Left cardiac atrium (tissue), 4 donors: ENCODE data around the gene RUNX2. TPM values are rescaled to one million over a fixed set of nuclear protein-coding genes. Genes with fewer than 3 reads are reported as not detected.

Source experiments
- ATAC-seq, 2 donors: fragments of 200-7000 bp; cut with Tn5 transposase; one replicate each; pipeline ENCODE4 v1.9.1; 2020; ENCODE audit warnings: mild to moderate bottlenecking in 2 of 2, moderate library complexity in 2 of 2
- DNase-seq: peaks from one replicate; pipeline ENCODE4 v3.0.0-alpha.2; 2020
- intact Hi-C, 2 donors: fragments of 100-400 bp; cut with DNase I; formaldehyde crosslinking; loops; one replicate each; pipeline versions ENCODE4 v1.14.1 to v1.15.1; 2022 to 2023
- total RNA-seq, 2 donors: library from RNA; stranded (reverse); fragmentation: NEBNext Ultra II Directional; extraction: Animal tissue kit (Norgen Biotek cat#: 25700); gene quantifications; one replicate each; pipeline ENCODE4 v1.2.1, GENCODE V29; 2021
- donor health status: DM: no; HTN: yes; CAD: no.
- donor health status: DM: no; HTN: yes; CAD: no; lungs with severe emphysema.
- donor health status: DM: yes; HTN: yes; CAD: no.
- donor health status: Dilated cardiomyopathy.

Gene RUNX2
- total RNA-seq, 2 donors from 2014 or later = 0.44 to 0.68 TPM

- intact Hi-C loops = no loop called here
- DNase-seq = no peak
- no peak for ATAC-seq
Observed at GRCh38 chr6:45494416-45495135, 166.4 kb downstream of the RUNX2 start.

- ATAC-seq (no peak), DNase-seq (no peak)
- intact Hi-C loops = no loop called here
Observed at GRCh38 chr6:45495429-45496084, 167.4 kb downstream of the RUNX2 start.

GRCh38 chr6:45496085-45496433 lies 167.9 kb downstream of the RUNX2 start:
- intact Hi-C loops = no loop called here
- ATAC-seq (no peak), DNase-seq (no peak)

GRCh38 chr6:45498591-45498990 lies 170.5 kb downstream of the RUNX2 start:
- intact Hi-C loops = no loop called here
- no peak for ATAC-seq
- DNase-seq = no peak

GRCh38 chr6:45500924-45501816 lies 173.0 kb downstream of the RUNX2 start:
- intact Hi-C loops = no loop called here
- DNase-seq (no peak), ATAC-seq (no peak)

DNA sequence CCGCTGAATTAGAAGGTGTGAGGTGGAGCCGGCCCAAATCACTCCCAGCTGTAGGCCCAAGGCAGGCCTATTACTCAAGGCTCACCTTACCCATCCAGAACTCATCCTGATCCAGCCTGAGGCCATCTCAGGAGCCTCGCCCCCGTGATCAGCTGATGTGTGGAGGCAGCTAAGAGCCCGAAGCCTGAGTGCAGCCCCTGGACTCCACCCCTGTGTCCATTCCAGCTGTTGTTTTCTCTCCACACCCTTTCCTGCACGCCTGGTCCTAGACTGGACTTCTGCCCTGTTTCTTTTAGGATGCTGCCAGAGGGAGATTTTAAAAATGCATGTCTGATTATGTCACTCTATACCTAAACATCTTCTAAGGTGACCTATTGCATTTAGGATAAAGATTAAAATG lies 174.3 kb downstream of the RUNX2 start:
- intact Hi-C loops = no loop called here
- DNase-seq = no peak
- no peak for ATAC-seq

- intact Hi-C loops = no loop called here
- ATAC-seq (no peak), DNase-seq (no peak)
Observed at GRCh38 chr6:45504947-45505346, 176.8 kb downstream of the RUNX2 start.

DNA sequence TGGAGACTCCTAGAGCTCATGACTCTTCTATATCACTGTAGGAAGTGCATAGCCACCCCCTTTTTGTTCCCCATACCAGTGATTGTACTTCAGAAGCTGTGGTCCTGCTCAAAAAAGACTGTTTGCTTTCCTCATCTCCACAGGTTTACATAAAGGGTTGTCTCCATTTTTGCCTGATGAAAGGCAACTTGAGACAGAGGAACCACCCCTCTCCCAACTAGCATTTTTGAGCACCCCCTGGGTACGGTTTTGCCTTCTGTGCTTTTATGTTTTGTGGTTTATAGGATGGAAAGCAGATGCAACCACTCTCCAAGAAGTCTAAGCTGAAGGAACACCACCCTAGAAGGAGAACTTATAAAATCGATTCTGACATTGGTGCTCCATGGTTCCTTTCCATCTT lies 177.3 kb downstream of the RUNX2 start:
- intact Hi-C loops = no loop called here
- ATAC-seq = no peak
- DNase-seq = no peak

- DNase-seq = no peak
- no peak for ATAC-seq
- intact Hi-C loops = no loop called here
Observed at GRCh38 chr6:45507186-45507585, 179.1 kb downstream of the RUNX2 start.

DNA sequence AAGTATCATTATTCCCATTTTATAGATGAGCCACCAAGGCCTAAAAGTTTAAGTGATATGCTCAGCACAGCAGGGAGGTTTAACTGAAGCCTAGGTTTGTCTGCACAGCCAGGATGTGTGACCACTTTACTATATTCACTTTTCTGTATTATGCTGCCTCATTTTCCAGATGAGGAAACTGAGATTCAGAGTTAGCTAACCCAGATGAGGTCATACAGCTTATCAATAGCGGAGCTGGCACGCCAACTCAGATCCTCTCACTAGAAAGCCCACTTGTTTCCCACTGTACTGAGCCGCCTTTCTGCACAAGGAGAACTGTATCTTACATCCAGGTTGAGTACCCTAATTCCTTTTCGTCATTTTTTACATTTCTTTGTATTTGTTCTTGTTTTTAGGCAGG lies 181.3 kb downstream of the RUNX2 start:
- ATAC-seq (no peak), DNase-seq (no peak)
- intact Hi-C loops = no loop called here

DNA sequence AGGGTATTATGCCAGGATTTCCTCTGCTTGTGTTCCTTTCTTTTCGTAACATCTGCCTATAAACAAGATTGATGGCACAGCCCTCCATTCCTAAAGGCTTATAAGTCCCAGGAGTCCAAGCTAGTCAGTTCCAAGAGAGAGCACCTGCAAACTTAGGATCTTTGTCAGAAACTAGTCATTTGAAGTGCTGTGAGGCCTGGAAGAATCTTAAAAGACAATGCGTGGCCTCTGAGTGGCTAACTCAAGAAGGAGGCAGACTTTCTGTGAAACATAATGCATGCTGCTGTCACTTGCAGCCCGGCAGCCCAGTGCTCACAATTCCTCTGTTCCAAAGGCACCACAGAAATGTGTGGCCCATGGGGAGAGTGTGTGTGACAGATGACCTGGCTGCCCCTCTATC lies 184.6 kb downstream of the RUNX2 start:
- DNase-seq (no peak), ATAC-seq (no peak)
- intact Hi-C loops = no loop called here

DNA sequence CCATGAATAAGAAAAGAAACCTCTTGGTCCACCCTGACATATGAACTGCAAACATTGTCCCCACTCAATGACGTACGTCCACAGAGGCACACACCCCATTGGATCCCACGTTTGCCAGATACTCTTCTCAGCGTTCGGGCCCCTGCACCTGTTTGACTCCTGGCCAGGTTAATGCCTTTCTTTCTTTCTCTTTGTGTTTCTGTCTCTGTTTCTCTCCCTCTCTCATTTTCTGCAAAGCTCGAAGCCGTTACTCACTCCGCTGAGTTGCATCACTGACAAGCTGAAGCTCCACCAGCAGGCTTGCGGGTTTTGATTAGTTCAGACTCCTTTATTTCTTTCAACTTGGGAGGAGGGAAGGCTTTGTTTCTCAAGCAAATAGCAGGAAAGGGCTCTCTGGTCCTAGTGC lies 185.1 kb downstream of the RUNX2 start:
- ATAC-seq = no peak
- intact Hi-C loops = no loop called here

DNA sequence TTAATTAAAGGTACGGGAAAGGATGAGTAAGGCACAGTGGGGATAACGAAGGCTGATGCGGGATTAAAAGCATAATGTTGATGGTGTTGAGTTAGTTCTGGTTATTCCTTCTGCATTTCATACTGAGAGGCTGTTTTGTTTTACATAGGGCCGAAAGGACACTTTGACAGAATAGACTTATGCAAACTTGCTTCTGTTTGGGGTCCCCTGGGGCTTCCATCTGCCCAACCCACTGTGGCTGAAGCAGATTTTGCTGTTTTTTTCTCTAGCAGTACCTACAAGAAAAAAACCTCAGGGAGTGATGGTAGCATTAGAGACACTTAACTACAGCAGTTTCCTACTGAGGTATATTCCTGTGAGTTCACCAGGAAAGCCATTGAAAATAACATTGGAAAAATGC lies 185.7 kb downstream of the RUNX2 start:
- no peak for DNase-seq
- ATAC-seq = no peak
- intact Hi-C loops = no loop called here

More for the DNA sequence above, 185.1 kb downstream of the RUNX2 start:
- DNase-seq = no peak

DNA sequence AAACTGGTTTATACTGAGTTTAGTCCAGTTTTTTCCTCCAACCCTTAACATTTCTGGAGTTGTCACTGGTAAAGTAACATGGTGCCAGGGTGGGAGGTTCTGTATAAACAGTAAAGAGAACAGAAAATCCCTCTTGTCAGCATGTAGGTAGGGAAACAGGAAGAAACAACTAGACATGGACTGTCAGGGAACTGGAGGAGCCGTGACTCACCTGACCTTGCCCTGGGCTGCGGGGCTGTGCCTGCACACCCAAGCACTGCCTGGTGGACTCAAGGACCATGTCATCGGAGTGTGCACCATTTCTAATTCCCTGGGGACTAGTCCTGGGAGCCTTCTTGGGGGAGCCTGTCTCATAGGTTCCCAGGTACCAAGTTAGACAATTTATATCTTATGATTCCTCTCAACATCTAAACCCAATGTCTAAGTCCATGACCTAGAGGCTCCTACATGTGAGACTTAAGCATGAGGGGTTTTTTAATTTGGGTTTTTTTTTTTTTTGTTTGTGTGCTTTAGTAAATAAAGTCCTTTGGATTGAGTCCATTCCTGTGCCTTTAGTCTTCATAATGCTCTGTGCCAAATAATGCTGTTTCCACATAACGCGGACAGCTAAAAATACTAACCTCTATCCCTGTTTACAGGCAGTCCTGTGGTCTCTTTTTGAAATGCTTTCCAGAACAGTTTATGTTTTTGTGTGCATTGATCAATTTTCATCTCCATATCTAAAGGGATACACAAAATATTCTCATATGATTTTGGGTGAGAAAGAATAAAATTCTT lies 186.5 kb downstream of the RUNX2 start:
- intact Hi-C loops = no loop called here
- no peak for DNase-seq
- ATAC-seq = no peak

GRCh38 chr6:45518013-45518720 lies 190.0 kb downstream of the RUNX2 start:
- ATAC-seq = no peak
- DNase-seq = no peak
- intact Hi-C loops = no loop called here

- intact Hi-C loops = no loop called here
- ATAC-seq (no peak), DNase-seq (no peak)
Observed at GRCh38 chr6:45521226-45521625, 193.1 kb downstream of the RUNX2 start.

DNA sequence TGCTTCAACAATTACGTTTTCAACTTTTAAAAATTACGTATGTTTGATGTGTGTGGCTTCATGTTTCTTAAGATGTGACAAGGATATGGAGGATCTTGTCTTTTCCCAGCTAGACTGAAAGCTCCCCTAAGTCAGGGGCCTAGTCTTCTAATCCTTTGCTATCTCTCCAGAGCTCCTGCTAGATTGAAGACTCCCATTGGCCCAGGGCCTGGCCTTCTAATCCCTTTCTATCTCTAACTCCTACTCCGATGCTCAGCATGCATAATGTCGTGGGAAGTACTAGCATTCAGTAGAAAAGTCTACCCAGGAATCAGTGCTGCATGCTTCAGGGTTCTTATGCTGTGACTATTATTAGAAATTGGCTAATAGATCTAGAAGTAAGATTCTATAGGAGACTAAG lies 194.4 kb downstream of the RUNX2 start:
- DNase-seq (no peak), ATAC-seq (no peak)
- intact Hi-C loops = no loop called here

- intact Hi-C loops = no loop called here
- no peak for ATAC-seq
- DNase-seq = no peak
Observed at GRCh38 chr6:45527210-45527609, 199.1 kb downstream of the RUNX2 start.

DNA sequence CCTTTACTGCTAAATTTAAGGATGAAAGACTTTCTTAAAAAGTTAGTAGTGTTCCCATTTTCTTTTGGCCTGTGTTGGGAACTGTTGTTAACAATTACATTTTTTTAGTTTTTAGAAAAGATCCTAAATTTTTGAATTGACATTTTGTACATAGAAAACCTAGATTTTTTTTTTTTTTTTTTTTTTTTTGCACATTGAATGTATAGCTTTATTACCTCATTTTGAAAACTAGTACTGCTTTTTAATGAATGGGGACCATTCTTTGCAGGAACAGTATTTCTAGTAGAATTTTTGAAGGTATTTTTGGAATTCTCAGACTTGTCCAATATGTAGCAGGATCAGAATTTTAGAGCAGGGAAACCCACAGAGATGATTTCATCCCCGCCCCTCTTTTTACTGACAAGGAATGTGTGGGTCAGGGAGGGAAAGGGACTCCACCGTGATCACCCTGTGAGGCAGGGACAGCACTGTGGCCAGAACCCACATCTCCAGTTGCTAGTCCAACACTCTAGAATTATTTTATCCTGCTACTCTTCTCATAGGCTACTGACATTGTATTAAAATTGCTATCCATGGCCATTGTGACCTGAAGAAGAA lies 204.0 kb downstream of the RUNX2 start:
- intact Hi-C loops = no loop called here
- no peak for ATAC-seq
- no peak for DNase-seq
